Vagina (tissue), 2 donors: ENCODE measurements around the gene VTI1A.

Experiments
- CTCF ChIP-seq, 3 experiments: fragments of 450-650 bp in 2 of 3; fragments of 200-600 bp in 1 of 3; sonication (generic) in 1 of 3; IDR thresholded peaks; one replicate each; pipeline ENCODE4 v1.5.1; 2017 to 2019; ENCODE audit warnings: antibody characterized with exemption in 3 of 3, mild to moderate bottlenecking in 2 of 3, moderate library complexity in 2 of 3
- POLR2A ChIP-seq, 2 donors: fragments of 450-650 bp; IDR thresholded peaks; one replicate each; pipeline ENCODE4 v1.6.1; 2017; ENCODE audit warnings: antibody characterized with exemption in 2 of 2, mild to moderate bottlenecking in 2 of 2, moderate library complexity in 2 of 2

- TF ChIP-seq CTCF (IDR thresholded peaks at IDR 0.05) (no peak), POLR2A (IDR thresholded peaks at IDR 0.05) (no peak)
These were observed 192.3 kb downstream of the VTI1A start for GRCh38 chr10:112639298-112639697.
